Measurements from ENCODE around the gene OR8D1.

GRCh38 chr11:124311670-124312069 lies 2.1 kb downstream of the OR8D1 start:
- TF ChIP-seq EP300 (IDR thresholded peaks at IDR 0.05; ENCODE audit: borderline replicate concordance in 1 of 2, low read depth in 2 of 2, low read length in 2 of 2) (no peak), YY1 (IDR thresholded peaks at IDR 0.05; ENCODE audit: low read depth, low read length) (no peak)
